GDM1 (cell line): ENCODE data around the gene SLC2A1.
A peak's percentile ranks its signal among the peaks of the same experiment; 100 is the strongest.

ENCODE experiments used
- DNase-seq: peaks from one replicate; lab custom pipeline; 2025; lab: John Stamatoyannopoulos, UW

The SLC2A1 gene

GRCh38 chr1:42960122-42960390 lies 1.4 kb upstream of the SLC2A1 start:
- DNase-seq: no peak

GRCh38 chr1:42957880-42958487 lies 684 bp downstream of the SLC2A1 start:
- peak; percentile 68 for DNase-seq

GRCh38 chr1:42957229-42957879 lies 1.3 kb downstream of the SLC2A1 start:
- DNase-seq: no peak

GRCh38 chr1:42956739-42957138 lies 1.9 kb downstream of the SLC2A1 start:
- no peak for DNase-seq

GRCh38 chr1:42955311-42956063 lies 3.2 kb downstream of the SLC2A1 start:
- no peak for DNase-seq

GRCh38 chr1:42953182-42954180 lies 5.2 kb downstream of the SLC2A1 start:
- no peak for DNase-seq

- no peak for DNase-seq
Observed at GRCh38 chr1:42952303-42953001, 6.2 kb downstream of the SLC2A1 start.

- no peak for DNase-seq
Observed at GRCh38 chr1:42951588-42951987, 7.1 kb downstream of the SLC2A1 start.

- DNase-seq: no peak
Observed at GRCh38 chr1:42950116-42950481, 8.6 kb downstream of the SLC2A1 start.

- no peak for DNase-seq
Observed at GRCh38 chr1:42949312-42950115, 9.2 kb downstream of the SLC2A1 start.

- DNase-seq: no peak
Observed at GRCh38 chr1:42947965-42948732, 10.5 kb downstream of the SLC2A1 start.

GRCh38 chr1:42947117-42947516 lies 11.6 kb downstream of the SLC2A1 start:
- DNase-seq: no peak

GRCh38 chr1:42946120-42946898 lies 12.4 kb downstream of the SLC2A1 start:
- no peak for DNase-seq

- DNase-seq: no peak
Observed at GRCh38 chr1:42945164-42945563, 13.5 kb downstream of the SLC2A1 start.

- DNase-seq: peak; percentile 66
Observed at GRCh38 chr1:42944246-42944928, 14.3 kb downstream of the SLC2A1 start.

- no peak for DNase-seq
Observed at GRCh38 chr1:42943728-42944127, 14.9 kb downstream of the SLC2A1 start.

- DNase-seq: no peak
Observed at GRCh38 chr1:42943166-42943565, 15.5 kb downstream of the SLC2A1 start.

GRCh38 chr1:42942444-42942843 lies 16.2 kb downstream of the SLC2A1 start:
- no peak for DNase-seq
